Ovary (tissue), 3 donors: ENCODE measurements around the gene TRIL.

Source experiments
- POLR2A ChIP-seq: fragments of 450-650 bp; IDR thresholded peaks from one replicate; pipeline ENCODE4 v1.6.1; 2017; ENCODE audit warnings: antibody characterized with exemption, mild to moderate bottlenecking, moderate library complexity
- TF ChIP-seq, protein P1 (sequence below), 3 donors: fragments of 450-650 bp in 2 of 3; fragments of 200-600 bp in 1 of 3; IDR thresholded peaks; one replicate each; pipeline versions ENCODE4 v1.5.1 to v1.8.0; 2016 to 2022; ENCODE audit warnings: antibody characterized with exemption in 3 of 3, mild to moderate bottlenecking in 1 of 3
- donor health status: DM: no; HTN: no; CAD: no.

- TF ChIP-seq, protein P1, sequence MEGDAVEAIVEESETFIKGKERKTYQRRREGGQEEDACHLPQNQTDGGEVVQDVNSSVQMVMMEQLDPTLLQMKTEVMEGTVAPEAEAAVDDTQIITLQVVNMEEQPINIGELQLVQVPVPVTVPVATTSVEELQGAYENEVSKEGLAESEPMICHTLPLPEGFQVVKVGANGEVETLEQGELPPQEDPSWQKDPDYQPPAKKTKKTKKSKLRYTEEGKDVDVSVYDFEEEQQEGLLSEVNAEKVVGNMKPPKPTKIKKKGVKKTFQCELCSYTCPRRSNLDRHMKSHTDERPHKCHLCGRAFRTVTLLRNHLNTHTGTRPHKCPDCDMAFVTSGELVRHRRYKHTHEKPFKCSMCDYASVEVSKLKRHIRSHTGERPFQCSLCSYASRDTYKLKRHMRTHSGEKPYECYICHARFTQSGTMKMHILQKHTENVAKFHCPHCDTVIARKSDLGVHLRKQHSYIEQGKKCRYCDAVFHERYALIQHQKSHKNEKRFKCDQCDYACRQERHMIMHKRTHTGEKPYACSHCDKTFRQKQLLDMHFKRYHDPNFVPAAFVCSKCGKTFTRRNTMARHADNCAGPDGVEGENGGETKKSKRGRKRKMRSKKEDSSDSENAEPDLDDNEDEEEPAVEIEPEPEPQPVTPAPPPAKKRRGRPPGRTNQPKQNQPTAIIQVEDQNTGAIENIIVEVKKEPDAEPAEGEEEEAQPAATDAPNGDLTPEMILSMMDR (IDR thresholded peaks at IDR 0.05): no peak
- TF ChIP-seq POLR2A: no peak
Observed at GRCh38 chr7:28979776-28980175, 21.6 kb upstream of the TRIL start.
